PC-3 (cell line): ENCODE measurements around the gene SMYD1.

Experiments used
- CTCF ChIP-seq: fragments of 300-600 bp; sonication (generic); conservative IDR thresholded peaks from 2 replicates; pipeline ENCODE4 v1.5.1; 2017; ENCODE audit warnings: antibody characterized with exemption, low read depth, mild to moderate bottlenecking, low read length
- EZH2 ChIP-seq: fragments of 300-600 bp; sonication (generic); IDR thresholded peaks from one replicate; pipeline ENCODE4 v1.6.1; 2017; ENCODE audit warnings: antibody characterized with exemption, mild to moderate bottlenecking, low read length; ENCODE audit not compliant: unreplicated experiment
- EZH2phosphoT487 ChIP-seq: fragments of 300-600 bp; sonication (generic); IDR thresholded peaks from 2 replicates; pipeline ENCODE4 v1.6.1; 2018; ENCODE audit warnings: mild to moderate bottlenecking, antibody characterized with exemption, low read length, borderline replicate concordance

- TF ChIP-seq CTCF (no peak), EZH2phosphoT487 (no peak), EZH2 (no peak)
Measured at GRCh38 chr2:88082781-88083180, 15.2 kb downstream of the SMYD1 start.
